Peyer's patch (tissue), 4 donors: ENCODE measurements around the gene THADA. TPM values are rescaled to one million over a fixed set of nuclear protein-coding genes. Genes with fewer than 3 reads are reported as not detected.

Experiments
- DNase-seq, 3 donors: peaks; one replicate each; pipeline ENCODE4 v3.0.0-alpha.2; 2017 to 2019
- H3K27ac ChIP-seq, 4 donors: fragments of 200-600 bp; sonication (generic); one replicate each; pipeline ENCODE4 v1.5.1; 2016 to 2019
- H3K27me3 ChIP-seq, 2 donors: fragments of 200-600 bp; sonication (generic); one replicate each; pipeline ENCODE4 v1.5.1; 2019
- H3K36me3 ChIP-seq, 3 donors: fragments of 200-600 bp; sonication (generic); one replicate each; pipeline ENCODE4 v1.5.1; 2016 to 2019
- H3K4me1 ChIP-seq, 4 donors: fragments of 200-600 bp; sonication (generic); one replicate each; pipeline ENCODE4 v1.5.1; 2016 to 2019
- H3K4me3 ChIP-seq, 4 donors: fragments of 200-600 bp; sonication (generic); 1 replicate in 3 of 4; 2 replicates in 1 of 4; pipeline ENCODE4 v1.5.1; 2016 to 2019; ENCODE audit warnings: mild to moderate bottlenecking in 1 of 4
- H3K9me3 ChIP-seq, 4 donors: fragments of 200-600 bp; sonication (generic); one replicate each; pipeline ENCODE4 v1.5.1; 2016 to 2019; ENCODE audit warnings: mild to moderate bottlenecking in 1 of 4
- CTCF ChIP-seq, 6 experiments: fragments of 450-650 bp in 4 of 6; fragments of 200-600 bp in 2 of 6; sonication (generic) in 1 of 6; IDR thresholded peaks; one replicate each; pipeline ENCODE4 v1.5.1; 2017 to 2019; ENCODE audit warnings: antibody characterized with exemption in 6 of 6, mild to moderate bottlenecking in 3 of 6, moderate library complexity in 1 of 6
- POLR2A ChIP-seq, 2 donors: fragments of 450-650 bp; IDR thresholded peaks; one replicate each; pipeline ENCODE4 v1.5.1; 2017; ENCODE audit warnings: antibody characterized with exemption in 2 of 2, mild to moderate bottlenecking in 2 of 2, moderate library complexity in 2 of 2
- total RNA-seq, 4 donors: library from RNA; depleted of rRNA; stranded (reverse); fragments of >200 nt; gene quantifications; one replicate each; pipeline ENCODE4 v1.1.0, GENCODE V29; 2016

The THADA gene
- total RNA-seq, 4 donors from 2014 or later = 19.3 to 76.7 (median 26.3) TPM

- Histone ChIP-seq H3K27me3 (no peaks in the 10 kb centered on the region), H3K9me3 (no peaks in the 10 kb centered on the region), H3K36me3 (peaks cover 0 to 6% (median 0%) of the 10 kb centered on the region in 3 donors), H3K4me1 (peaks cover 0 to 21% (median 5%) of the 10 kb centered on the region in 4 donors), H3K4me3 (no peak overlapping the region), H3K27ac (no peak overlapping the region)
- DNase-seq = no peak
- TF ChIP-seq POLR2A (IDR thresholded peaks at IDR 0.05) = no peak
- TF ChIP-seq CTCF (IDR thresholded peaks at IDR 0.05) = no peak
Observed at GRCh38 chr2:43278564-43279220, 317.1 kb downstream of the THADA start.

- Histone ChIP-seq H3K27ac (peak overlapping the region; percentile 35 to 72 (median 52)), H3K4me3 (no peak overlapping the region), H3K4me1 (peaks cover 0 to 21% (median 5%) of the 10 kb centered on the region in 4 donors), H3K36me3 (no peaks in the 10 kb centered on the region), H3K9me3 (no peaks in the 10 kb centered on the region), H3K27me3 (no peaks in the 10 kb centered on the region)
- TF ChIP-seq CTCF (IDR thresholded peaks at IDR 0.05) (no peak), POLR2A (IDR thresholded peaks at IDR 0.05) (no peak)
- DNase-seq = no peak
Observed at GRCh38 chr2:43276962-43277391, 318.9 kb downstream of the THADA start.

- no peak for DNase-seq
- H3K4me3 ChIP-seq = no peak overlapping the region
- no peaks in the 10 kb centered on the region for H3K27me3 ChIP-seq
- H3K9me3 ChIP-seq = no peaks in the 10 kb centered on the region
- no peak for TF ChIP-seq POLR2A (IDR thresholded peaks at IDR 0.05)
- no peak for TF ChIP-seq CTCF (IDR thresholded peaks at IDR 0.05)
- peak overlapping the region; percentile 35 to 72 (median 52) for H3K27ac ChIP-seq
- no peaks in the 10 kb centered on the region for H3K36me3 ChIP-seq
- H3K4me1 ChIP-seq = peaks cover 0 to 21% (median 5%) of the 10 kb centered on the region in 4 donors
Observed at GRCh38 chr2:43276266-43276941, 319.4 kb downstream of the THADA start.

- Histone ChIP-seq H3K4me3 (no peak overlapping the region), H3K27ac (no peak overlapping the region), H3K4me1 (peaks cover 0 to 25% (median 5%) of the 10 kb centered on the region in 4 donors), H3K36me3 (no peaks in the 10 kb centered on the region), H3K27me3 (no peaks in the 10 kb centered on the region), H3K9me3 (no peaks in the 10 kb centered on the region)
- TF ChIP-seq POLR2A (IDR thresholded peaks at IDR 0.05) = no peak
- no peak for TF ChIP-seq CTCF (IDR thresholded peaks at IDR 0.05)
- DNase-seq = no peak
Observed at GRCh38 chr2:43274721-43275120, 321.1 kb downstream of the THADA start.

GRCh38 chr2:43274055-43274454 is 321.8 kb downstream of the THADA start:
- TF ChIP-seq POLR2A (IDR thresholded peaks at IDR 0.05) (no peak), CTCF (IDR thresholded peaks at IDR 0.05) (no peak)
- peaks cover 0 to 32% (median 6%) of the 10 kb centered on the region in 4 donors for H3K4me1 ChIP-seq
- no peaks in the 10 kb centered on the region for H3K9me3 ChIP-seq
- no peaks in the 10 kb centered on the region for H3K36me3 ChIP-seq
- H3K27me3 ChIP-seq = no peaks in the 10 kb centered on the region
- H3K4me3 ChIP-seq = no peak overlapping the region
- no peak overlapping the region for H3K27ac ChIP-seq
- no peak for DNase-seq
